ENCODE data around the gene CACNA1H. TPM values are rescaled to one million over a fixed set of nuclear protein-coding genes. Genes with fewer than 3 reads are reported as not detected.
"Not testable (repeated sequence)": the region's sequence is repeated elsewhere in the genome, so short reads cannot be mapped to it uniquely, and the experiment has no call there.

Gene CACNA1H
- total RNA-seq, 2 donors from 2014 or later = 67.3 to 79.2 TPM

DNA sequence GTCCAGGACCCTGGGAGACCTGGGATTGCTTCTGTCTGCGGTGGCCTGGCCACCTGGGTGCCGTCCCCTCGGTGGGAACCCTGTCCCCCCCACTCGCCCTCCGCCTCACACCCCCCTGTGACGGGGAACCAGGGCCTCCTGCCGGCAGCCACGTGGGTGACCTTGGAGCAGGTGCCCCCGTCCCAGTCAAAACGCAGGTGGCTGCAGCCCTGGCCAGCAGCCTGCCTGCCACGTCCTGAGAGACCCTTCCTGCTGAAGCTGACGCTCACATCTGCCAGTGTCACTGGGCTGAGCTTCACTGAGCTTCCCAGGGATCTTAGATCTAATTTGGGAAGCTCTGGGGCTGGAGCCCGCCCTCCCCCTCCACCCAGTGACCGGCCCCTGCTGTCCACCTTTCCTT is 73.8 kb downstream of the CACNA1H start:
- intact Hi-C loops (cut with DNase I) = not testable (repeated sequence)

DNA sequence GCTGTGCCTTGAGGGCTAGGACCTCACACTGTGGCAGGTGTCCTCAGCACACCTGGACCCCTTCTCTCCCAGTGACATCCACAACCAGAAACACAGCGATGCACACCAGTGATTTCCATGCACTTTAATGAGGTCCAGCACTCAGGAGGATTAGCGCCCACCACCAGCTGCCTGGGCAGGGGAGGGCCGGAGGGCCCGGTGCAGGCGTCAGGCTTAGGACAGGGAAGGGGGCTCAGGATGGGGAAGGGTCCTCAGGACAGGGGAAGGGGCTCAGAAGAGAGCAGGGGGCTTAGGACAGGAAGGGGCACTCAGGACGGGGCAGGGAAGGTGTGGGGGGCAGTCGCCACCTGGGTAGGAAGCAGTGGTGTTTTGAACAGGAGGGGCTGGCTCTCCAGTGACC is 75.3 kb downstream of the CACNA1H start:
- DNase-seq (ENCODE audit: low spot score); intact Hi-C loops (cut with DNase I): not testable (repeated sequence)

More for the DNA sequence above, 73.8 kb downstream of the CACNA1H start:
- DNase-seq (ENCODE audit: low spot score) = not testable (repeated sequence)

DNA sequence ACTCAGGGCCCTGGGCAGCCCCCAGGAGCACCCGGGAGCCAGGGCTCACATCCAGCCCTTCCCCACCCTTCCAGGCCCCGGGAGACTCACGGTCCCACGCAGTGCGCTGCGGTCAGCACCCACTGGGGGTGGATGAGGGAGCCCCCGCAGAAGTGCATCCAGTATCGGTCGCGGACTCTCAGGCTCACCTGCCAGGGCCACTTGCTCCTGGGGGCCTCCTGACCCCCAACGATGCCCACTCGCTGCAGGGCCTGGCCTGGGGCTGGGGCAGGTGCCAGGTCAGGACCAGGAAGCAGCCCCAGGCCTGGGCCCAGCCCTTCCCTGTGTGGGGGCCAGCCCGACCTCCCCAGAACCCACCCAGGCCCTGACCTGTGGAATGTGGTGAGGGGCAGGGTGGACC is 76.6 kb downstream of the CACNA1H start:
- DNase-seq (ENCODE audit: low spot score); intact Hi-C loops (cut with DNase I): not testable (repeated sequence)

DNA sequence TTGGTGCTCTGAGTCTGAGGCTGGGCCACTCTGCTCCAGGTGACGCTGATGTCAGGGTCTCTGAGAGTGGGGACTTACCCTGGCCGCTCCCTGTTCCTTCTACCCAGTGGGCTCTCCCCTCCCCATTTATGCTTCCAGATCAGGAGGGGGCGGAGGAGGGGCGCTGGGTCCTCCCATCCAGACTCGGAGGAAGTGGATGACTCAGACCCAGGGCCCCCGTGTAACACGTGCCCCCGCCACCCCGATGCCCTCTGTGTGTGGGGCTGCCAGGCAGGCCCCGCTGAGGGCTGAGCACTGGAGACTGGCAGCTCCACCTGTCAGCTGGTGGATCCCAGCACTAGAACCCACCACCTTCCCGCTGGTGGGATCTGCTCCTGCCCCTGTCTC is 77.2 kb downstream of the CACNA1H start, which contains the start of gene TPSB2:
Gene TPSB2, minus strand, starts transcription at position 101 of the 387 bp plus-strand sequence. CDS start 233 bp downstream, outside the sequence.
- intact Hi-C loops (cut with DNase I) = not testable (repeated sequence)

DNA sequence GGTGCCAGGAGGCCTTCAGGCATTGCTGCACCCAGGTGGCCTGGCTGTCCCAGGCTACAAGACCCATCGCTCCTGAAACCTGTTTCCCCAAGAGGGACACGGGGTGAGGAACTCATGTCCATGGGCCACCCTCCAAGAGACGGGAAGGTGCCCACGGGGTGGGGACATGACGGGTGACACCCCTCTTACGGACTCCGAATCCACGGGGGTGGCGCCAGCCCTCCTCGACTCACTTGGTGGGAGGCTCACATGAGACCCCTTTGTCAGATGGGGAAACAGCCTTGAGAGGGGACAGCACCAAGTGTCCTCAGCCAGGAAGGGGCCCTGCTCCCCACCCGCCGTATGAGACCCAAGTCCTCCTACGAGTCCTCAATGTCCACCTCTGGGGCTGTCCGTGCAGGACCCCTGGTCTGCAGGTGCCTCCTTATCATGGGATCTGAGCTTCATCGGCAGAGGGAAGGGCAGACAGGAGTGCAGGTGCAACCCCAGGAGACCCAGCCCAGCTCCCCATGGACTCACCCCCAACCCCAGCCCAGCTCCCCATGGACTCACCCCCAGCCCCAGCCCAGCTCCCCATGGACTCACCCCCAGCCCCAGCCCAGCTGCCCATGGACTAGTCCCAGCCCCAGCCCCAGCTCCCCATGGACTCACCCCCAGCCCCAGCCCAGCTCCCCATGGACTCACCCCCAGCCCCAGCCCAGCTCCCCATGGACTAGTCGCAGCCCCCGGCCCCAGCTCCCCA is 77.7 kb downstream of the CACNA1H start:
- intact Hi-C loops (cut with DNase I); DNase-seq (ENCODE audit: low spot score): not testable (repeated sequence)

More for the DNA sequence above, 77.2 kb downstream of the CACNA1H start, which contains the start of gene TPSB2:
- DNase-seq (ENCODE audit: low spot score) = not testable (repeated sequence)

DNA sequence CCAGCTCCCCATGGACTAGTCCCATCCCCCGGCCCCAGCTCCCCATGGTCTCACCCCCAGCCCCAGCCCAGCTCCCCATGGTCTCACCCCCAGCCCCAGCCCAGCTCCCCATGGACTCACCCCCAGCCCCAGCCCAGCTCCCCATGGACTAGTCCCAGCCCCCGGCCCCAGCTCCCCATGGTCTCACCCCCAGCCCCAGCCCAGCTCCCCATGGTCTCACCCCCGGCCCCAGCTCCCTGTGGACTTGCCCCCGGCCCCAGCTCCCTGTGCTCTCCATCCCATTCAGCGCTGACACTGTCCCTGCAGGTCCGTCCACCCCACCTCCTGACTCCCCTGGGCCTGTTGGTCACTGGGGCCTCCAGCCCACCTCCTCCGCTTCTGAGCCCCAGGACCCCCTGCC is 78.4 kb downstream of the CACNA1H start:
- intact Hi-C loops (cut with DNase I) = not testable (repeated sequence)

DNA sequence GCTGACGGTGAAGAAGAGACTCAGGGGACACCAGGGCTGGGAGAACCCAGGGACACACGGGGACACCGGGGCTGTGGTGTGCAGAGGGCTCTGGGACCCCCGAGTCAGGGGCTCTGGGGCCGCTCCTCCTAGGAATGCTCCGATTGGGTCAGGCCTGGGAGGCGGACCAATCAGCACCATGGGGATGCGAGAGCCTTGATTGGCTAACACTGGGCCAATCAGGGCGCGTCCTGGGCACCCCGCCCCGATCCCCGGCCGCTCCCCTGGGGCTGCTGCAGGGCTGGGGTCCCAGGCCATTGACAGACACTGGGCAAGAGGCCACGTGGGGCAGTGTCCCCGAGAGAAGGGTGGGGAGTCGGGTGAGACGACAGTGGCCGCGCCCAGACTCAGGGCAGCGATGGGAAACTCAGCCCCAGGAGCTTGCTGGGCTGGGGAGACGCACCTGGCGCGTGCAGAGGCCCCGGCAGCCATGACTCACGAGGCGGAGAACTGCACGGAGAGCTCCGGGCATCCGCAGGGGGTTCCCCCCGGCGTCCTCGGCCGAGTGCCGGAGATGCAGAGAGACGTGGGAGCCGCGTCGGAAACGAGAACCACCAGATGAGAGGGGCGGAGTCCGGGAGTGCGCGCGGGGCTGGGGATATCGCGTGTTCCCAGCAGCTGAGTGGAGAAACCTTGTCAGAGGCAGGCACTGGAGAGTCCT is 79.3 kb downstream of the CACNA1H start:
- intact Hi-C loops (cut with DNase I); DNase-seq (ENCODE audit: low spot score): not testable (repeated sequence)

More for the DNA sequence above, 78.4 kb downstream of the CACNA1H start:
- DNase-seq (ENCODE audit: low spot score) = not testable (repeated sequence)

DNA sequence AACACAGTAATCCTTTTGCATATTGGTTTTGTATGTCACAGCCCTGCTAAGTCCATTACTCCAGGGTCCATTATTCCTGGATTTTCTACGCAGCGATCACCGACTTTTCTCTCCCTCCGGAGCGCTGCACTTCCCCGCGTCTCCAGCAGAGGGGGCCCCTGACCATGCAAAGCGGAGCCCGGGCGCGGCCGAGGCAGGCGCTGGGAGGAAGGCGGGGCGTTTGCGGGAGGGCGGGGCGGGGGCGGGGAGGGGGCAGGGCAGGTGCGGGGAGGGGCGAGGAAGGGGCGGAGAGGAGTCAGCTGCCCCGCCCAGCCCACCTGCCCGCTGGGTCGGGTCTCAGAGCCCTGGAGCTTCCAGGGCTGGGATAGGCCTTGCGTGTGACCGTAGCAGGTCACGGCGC is 83.8 kb downstream of the CACNA1H start:
- intact Hi-C loops (cut with DNase I); DNase-seq (ENCODE audit: low spot score): not testable (repeated sequence)

DNA sequence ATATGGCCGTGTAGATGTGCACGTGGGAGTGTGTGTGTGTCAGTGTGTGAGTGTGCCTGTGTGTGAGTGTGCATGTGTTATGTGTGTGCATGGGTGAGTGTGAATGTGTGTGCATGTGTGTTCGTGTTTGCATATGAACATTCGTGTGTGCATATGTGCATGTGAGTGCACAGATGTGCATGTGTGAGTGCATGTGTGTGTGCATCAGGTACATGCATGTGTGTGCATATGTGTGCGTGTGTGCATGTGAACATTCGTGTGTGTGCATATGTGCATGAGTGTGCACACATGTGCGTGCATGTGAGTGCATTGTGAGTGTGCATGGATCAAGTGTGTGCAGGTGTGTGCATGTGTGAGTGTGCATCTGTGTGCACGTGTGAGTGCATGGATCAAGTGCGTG is 85.1 kb downstream of the CACNA1H start:
- no peak for DNase-seq (ENCODE audit: low spot score)
- intact Hi-C loops (cut with DNase I) = no loop called here

DNA sequence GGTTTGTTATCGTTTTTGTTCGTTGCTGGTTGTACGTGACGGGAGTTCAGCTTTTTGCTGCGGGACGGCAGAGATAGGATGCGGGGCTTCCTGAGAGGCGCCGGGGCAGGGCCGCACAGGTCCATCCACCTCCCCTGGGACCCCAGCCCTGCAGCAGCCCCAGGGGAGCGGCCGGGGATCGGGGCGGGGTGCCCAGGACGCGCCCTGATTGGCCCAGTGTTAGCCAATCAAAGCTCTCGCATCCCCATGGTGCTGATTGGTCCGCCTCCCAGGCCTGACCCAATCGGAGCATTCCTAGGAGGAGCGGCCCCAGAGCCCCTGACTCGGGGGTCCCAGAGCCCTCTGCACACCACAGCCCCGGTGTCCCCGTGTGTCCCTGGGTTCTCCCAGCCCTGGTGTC is 86.0 kb downstream of the CACNA1H start:
- DNase-seq (ENCODE audit: low spot score); intact Hi-C loops (cut with DNase I): not testable (repeated sequence)

DNA sequence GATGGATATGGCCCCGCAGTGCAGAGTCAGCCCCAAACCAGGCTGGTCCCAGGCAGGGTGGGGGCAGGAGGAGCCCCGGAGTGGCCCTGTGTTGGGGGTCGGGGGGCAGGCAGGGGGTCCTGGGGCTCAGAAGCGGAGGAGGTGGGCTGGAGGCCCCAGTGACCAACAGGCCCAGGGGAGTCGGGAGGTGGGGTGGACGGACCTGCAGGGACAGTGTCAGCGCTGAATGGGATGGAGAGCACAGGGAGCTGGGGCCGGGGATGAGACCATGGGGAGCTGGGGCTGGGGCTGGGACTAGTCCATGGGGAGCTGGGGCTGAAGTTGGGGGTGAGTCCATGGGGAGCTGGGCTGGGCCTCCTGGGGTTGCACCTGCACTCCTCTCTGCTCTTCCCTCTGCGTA is 86.7 kb downstream of the CACNA1H start:
- intact Hi-C loops (cut with DNase I); DNase-seq (ENCODE audit: low spot score): not testable (repeated sequence)

DNA sequence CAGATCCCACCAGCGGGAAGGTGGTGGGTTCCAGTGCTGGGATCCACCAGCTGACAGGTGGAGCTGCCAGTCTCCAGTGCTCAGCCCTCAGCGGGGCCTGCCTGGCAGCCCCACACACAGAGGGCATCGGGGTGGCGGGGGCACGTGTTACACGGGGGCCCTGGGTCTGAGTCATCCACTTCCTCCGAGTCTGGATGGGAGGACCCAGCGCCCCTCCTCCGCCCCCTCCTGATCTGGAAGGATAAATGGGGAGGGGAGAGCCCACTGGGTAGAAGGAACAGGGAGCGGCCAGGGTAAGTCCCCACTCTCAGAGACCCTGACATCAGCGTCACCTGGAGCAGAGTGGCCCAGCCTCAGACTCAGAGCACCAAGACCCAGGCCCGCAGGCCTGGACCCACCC is 87.5 kb downstream of the CACNA1H start, which contains the start of gene TPSAB1:
Gene TPSAB1, plus strand, starts transcription at position 270 of the 400 bp plus-strand sequence. CDS start 234 bp downstream, outside the sequence.
- DNase-seq (ENCODE audit: low spot score); intact Hi-C loops (cut with DNase I): not testable (repeated sequence)

DNA sequence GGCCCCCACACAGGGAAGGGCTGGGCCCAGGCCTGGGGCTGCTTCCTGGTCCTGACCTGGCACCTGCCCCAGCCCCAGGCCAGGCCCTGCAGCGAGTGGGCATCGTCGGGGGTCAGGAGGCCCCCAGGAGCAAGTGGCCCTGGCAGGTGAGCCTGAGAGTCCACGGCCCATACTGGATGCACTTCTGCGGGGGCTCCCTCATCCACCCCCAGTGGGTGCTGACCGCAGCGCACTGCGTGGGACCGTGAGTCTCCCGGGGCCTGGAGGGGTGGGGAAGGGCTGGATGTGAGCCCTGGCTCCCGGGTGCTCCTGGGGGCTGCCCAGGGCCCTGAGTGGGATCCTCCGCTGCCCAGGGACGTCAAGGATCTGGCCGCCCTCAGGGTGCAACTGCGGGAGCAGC is 88.2 kb downstream of the CACNA1H start:
- DNase-seq (ENCODE audit: low spot score); intact Hi-C loops (cut with DNase I): not testable (repeated sequence)

DNA sequence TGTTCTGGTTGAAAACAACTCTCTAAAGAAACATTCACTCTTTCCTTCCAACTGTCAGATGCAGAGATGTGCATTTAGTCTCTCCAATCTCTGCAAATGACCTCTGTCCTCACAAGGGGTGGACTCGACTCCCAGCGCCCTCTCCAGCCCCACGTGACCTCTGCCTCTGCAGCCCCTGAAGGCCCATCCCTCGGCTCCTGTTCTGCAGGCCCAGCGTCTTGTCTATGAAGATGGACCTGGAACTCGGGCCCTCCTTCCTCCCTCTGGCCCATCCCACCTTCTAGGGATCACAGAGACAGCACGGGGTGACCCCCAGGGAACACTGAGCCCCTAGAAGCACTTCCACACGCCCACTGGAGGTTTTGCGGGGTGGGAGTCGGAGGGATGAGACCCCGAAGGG is 90.5 kb downstream of the CACNA1H start:
- DNase-seq (ENCODE audit: low spot score); intact Hi-C loops (cut with DNase I): not testable (repeated sequence)

DNA sequence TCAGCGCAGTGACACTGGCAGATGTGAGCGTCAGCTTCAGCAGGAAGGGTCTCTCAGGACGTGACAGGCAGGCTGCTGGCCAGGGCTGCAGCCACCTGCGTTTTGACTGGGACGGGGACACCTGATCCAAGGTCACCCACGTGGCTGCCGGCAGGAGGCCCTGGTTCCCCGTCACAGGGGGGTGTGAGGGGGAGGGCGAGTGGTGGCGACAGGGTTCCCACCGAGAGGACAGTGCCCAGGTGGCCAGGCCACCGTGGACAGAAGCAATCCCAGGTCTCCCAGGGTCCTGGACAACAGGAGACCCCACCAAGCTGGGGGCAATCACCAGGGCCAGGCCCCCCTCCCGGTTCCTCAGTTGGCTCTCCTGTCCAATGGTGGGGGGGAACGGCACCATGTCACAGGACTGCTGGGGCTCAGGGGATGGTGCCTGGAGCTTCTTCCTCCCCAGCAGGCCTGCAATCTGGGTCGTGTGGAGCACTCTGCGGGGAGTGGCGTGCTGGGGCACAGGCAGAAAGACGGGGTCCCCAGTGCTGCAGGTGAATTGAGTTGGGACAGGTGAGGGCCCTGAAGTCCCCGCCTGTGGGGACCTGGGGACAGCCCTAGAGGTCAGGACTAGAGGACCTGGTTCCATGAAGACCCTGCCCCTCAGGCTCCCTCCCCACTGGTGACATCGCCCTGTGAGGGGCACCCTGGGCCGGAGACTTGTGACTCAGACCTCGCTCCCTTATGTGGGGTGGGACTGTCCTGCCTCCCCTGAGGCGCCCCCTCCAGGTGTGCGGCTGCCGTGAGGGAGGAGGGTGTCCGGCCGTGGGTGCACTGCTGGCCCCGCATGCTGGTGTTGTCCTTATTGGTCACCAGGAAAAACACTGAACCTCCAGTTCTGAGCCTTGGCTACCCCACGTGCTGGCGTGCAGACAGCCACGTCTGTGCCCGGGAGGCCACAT is 91.3 kb downstream of the CACNA1H start:
- intact Hi-C loops (cut with DNase I); DNase-seq (ENCODE audit: low spot score): not testable (repeated sequence)

DNA sequence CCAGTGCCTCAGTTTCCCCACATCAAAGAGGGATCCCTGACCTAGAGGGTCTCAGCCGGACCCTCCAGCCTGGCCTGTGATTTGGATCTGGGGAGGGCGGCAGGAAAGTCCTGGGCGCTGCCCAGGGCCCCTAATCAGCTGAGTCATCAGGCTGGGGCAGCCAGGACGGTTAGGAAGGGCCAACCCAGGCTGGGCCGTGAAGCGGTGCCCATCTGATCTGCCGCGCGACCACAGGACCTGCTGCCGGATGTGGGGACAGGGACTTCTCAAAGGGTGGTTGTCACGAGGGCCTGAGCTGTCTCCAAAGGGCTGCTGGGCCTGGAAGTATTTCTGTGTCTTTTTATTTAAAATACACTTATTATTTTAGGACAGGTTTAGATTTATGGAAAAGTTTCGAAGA is 92.0 kb downstream of the CACNA1H start:
- DNase-seq (ENCODE audit: low spot score) = no peak
- intact Hi-C loops (cut with DNase I) = no loop called here

DNA sequence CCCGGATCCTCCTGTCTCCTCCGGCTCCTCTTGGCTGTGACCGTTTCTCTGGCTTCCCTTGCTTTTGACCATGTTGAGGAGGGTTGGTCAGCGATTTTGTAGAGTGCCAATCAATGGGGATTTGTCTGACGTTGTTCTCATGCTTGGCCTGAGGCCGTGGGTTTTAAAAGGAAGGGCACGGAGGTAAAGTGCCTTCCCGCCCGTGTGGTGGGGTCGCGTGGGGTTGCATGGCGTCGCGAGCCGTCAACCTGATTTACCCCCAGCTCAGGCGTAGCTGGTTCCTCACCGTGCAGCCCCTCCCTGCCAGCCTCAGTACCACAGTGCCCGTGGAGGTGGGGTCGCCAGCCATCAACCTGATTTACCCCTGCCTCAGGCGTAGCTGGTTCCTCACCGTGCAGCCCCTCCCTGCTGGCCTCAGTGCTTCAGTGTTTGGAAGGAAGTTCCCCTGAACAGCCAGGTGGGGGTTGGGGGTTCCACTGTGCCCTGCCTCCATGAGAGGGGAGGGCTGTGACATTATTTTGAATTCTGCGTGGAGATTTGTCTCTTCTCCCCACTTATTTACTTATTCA is 92.6 kb downstream of the CACNA1H start:
- intact Hi-C loops (cut with DNase I) = no loop called here
- no peak for DNase-seq (ENCODE audit: low spot score)

DNA sequence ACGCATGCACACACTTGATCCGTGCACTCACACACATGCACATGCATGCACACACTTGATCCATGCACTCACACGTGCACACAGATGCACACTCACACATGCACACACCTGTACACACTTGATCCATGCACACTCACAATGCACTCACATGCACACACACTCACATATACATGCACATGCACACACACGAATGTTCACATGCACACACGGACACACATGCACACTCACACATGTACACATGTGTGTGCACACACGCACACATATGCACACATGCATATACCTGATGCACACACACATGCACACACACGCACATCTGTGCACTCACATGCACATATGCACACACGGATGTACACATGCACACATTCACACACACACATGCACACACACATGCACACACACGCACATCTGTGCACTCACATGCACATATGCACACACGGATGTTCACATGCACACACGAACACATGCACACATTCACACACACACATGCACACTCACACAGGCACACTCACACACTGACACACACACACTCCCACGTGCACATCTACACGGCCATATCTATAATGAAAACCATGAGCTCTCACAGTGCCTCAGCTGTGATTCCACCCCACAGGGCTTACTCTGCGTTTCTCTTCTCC is 95.1 kb downstream of the CACNA1H start:
- intact Hi-C loops (cut with DNase I); DNase-seq (ENCODE audit: low spot score): not testable (repeated sequence)

All from posterior vena cava (tissue), 2 donors.